Measurements from ENCODE around the gene PAX4. TPM values are rescaled to one million over a fixed set of nuclear protein-coding genes. Genes with fewer than 3 reads are reported as not detected.

Gene PAX4
- total RNA-seq, 1 donor from 2014 or later = not detected

GRCh38 chr7:127655720-127656119, 37.8 kb upstream of the PAX4 start:
- Histone ChIP-seq H3K4me3 (ENCODE audit: insufficient read depth, low read depth, low read length) (no peak overlapping the region), H3K27me3 (ENCODE audit: insufficient read depth, low read length) (no peaks in the 10 kb centered on the region), H3K27ac (ENCODE audit: low read depth, low read length) (no peak overlapping the region), H4K20me1 (ENCODE audit: insufficient read depth, low read length) (peaks cover 84% of the 10 kb centered on the region), H2AFZ (ENCODE audit: low read depth, low read length) (no peak overlapping the region), H3K9me3 (ENCODE audit: insufficient read depth, low read depth, low read length) (no peaks in the 10 kb centered on the region), H3K79me2 (ENCODE audit: insufficient read depth, low read length) (peaks cover 88% of the 10 kb centered on the region), H3K4me2 (ENCODE audit: low read length) (peak overlapping the region; percentile 95), H3K36me3 (ENCODE audit: insufficient read depth, low read length) (peaks cover 9% of the 10 kb centered on the region), H3K9ac (ENCODE audit: low read length) (no peak overlapping the region), H3K4me1 (ENCODE audit: insufficient read depth, low read length) (peaks cover 25% of the 10 kb centered on the region)
- Mint-ChIP-seq H3K9me3 (ENCODE audit: unreplicated experiment) (peaks cover 1% of the 10 kb centered on the region), H3K4me1 (ENCODE audit: low read depth, unreplicated experiment) (peaks cover 20% of the 10 kb centered on the region), H3K27me3 (ENCODE audit: low read depth, unreplicated experiment) (no peaks in the 10 kb centered on the region), H3K4me3 (ENCODE audit: unreplicated experiment) (no peak overlapping the region), H3K27ac (ENCODE audit: unreplicated experiment) (no peak overlapping the region), H3K36me3 (ENCODE audit: low read depth, unreplicated experiment) (peaks cover 6% of the 10 kb centered on the region)
- no peak for FAIRE-seq
- no peak for DNase-seq (ENCODE audit: low read depth)
- TF ChIP-seq CTCF (IDR thresholded peaks at IDR 0.05; ENCODE audit: insufficient read depth, low read depth, low read length) = no peak
- no peak for TF ChIP-seq EZH2 (IDR thresholded peaks at IDR 0.05; ENCODE audit: insufficient read depth, low read length)

- Histone ChIP-seq H3K36me3 (ENCODE audit: insufficient read depth, low read length) (peaks cover 9% of the 10 kb centered on the region), H3K27ac (ENCODE audit: low read depth, low read length) (no peak overlapping the region), H2AFZ (ENCODE audit: low read depth, low read length) (no peak overlapping the region), H3K4me3 (ENCODE audit: insufficient read depth, low read depth, low read length) (peak overlapping the region; percentile 97), H3K4me2 (ENCODE audit: low read length) (peak overlapping the region; percentile 95), H4K20me1 (ENCODE audit: insufficient read depth, low read length) (peaks cover 74% of the 10 kb centered on the region), H3K9me3 (ENCODE audit: insufficient read depth, low read depth, low read length) (no peaks in the 10 kb centered on the region), H3K27me3 (ENCODE audit: insufficient read depth, low read length) (no peaks in the 10 kb centered on the region), H3K4me1 (ENCODE audit: insufficient read depth, low read length) (peaks cover 25% of the 10 kb centered on the region), H3K79me2 (ENCODE audit: insufficient read depth, low read length) (peaks cover 78% of the 10 kb centered on the region), H3K9ac (ENCODE audit: low read length) (peak overlapping the region; percentile 96)
- no peaks in the 10 kb centered on the region for H3K27me3 Mint-ChIP-seq (ENCODE audit: low read depth, unreplicated experiment)
- H3K36me3 Mint-ChIP-seq (ENCODE audit: low read depth, unreplicated experiment) = peaks cover 6% of the 10 kb centered on the region
- no peak overlapping the region for H3K4me3 Mint-ChIP-seq (ENCODE audit: unreplicated experiment)
- TF ChIP-seq CTCF (IDR thresholded peaks at IDR 0.05; ENCODE audit: insufficient read depth, low read depth, low read length) (no peak), EZH2 (IDR thresholded peaks at IDR 0.05; ENCODE audit: insufficient read depth, low read length) (no peak)
- H3K4me1 Mint-ChIP-seq (ENCODE audit: low read depth, unreplicated experiment) = peaks cover 20% of the 10 kb centered on the region
- peaks cover 1% of the 10 kb centered on the region for H3K9me3 Mint-ChIP-seq (ENCODE audit: unreplicated experiment)
- peak overlapping the region; percentile 36 for H3K27ac Mint-ChIP-seq (ENCODE audit: unreplicated experiment)
- DNase-seq (ENCODE audit: low read depth) = peak; percentile 27
- FAIRE-seq = no peak
These were observed 36.8 kb upstream of the PAX4 start for GRCh38 chr7:127654404-127655394.
